Neural crest cell (in vitro differentiated cells): Measurements from ENCODE around the gene ZNHIT2. TPM values are rescaled to one million over a fixed set of nuclear protein-coding genes. Genes with fewer than 3 reads are reported as not detected.

Source experiments
- DNase-seq: peaks from one replicate; pipeline ENCODE4 v3.0.0; 2021; ENCODE audit warnings: low read depth, mixed read lengths, low spot score
- H3K27ac Mint-ChIP-seq: one replicate; pipeline ENCODE4 v1.8.0; 2021; ENCODE audit warnings: mild to moderate bottlenecking, mixed read lengths; ENCODE audit not compliant: unreplicated experiment
- H3K27me3 Mint-ChIP-seq: 2 replicates; pipeline ENCODE4 v1.8.0; 2021; ENCODE audit warnings: low read depth, mild to moderate bottlenecking, mixed read lengths
- H3K36me3 Mint-ChIP-seq: 2 replicates; pipeline ENCODE4 v1.8.0; 2021; ENCODE audit warnings: low read depth, mild to moderate bottlenecking, mixed read lengths
- H3K4me1 Mint-ChIP-seq: 2 replicates; pipeline ENCODE4 v1.8.0; 2021; ENCODE audit warnings: mixed read lengths
- H3K4me3 Mint-ChIP-seq: one replicate; pipeline ENCODE4 v1.8.0; 2021; ENCODE audit warnings: mild to moderate bottlenecking, mixed read lengths
- H3K9me3 Mint-ChIP-seq: 2 replicates; pipeline ENCODE4 v1.8.0; 2021; ENCODE audit warnings: mixed read lengths
- CTCF ChIP-seq: fragments of 200-600 bp; sonication (generic); conservative IDR thresholded peaks from 2 replicates; pipeline ENCODE4 v1.5.0; 2021; ENCODE audit warnings: antibody characterized with exemption, mild to moderate bottlenecking
- total RNA-seq: library from RNA; stranded (reverse); gene quantifications from 2 replicates; pipeline ENCODE4 v1.2.1, GENCODE V29; 2021

The ZNHIT2 gene
- total RNA-seq, 1 donor from 2014 or later: 8.0 TPM

GRCh38 chr11:65090628-65091027, 26.9 kb downstream of the ZNHIT2 start:
- H3K27me3 Mint-ChIP-seq: no peaks in the 10 kb centered on the region

GRCh38 chr11:65089621-65090020, 27.9 kb downstream of the ZNHIT2 start:
- no peak for DNase-seq
- H3K36me3 Mint-ChIP-seq: no peaks in the 10 kb centered on the region
- H3K27ac Mint-ChIP-seq: peak overlapping the region; percentile 62
- no peak for TF ChIP-seq CTCF
- H3K4me1 Mint-ChIP-seq: peaks cover 10% of the 10 kb centered on the region
- peak overlapping the region; percentile 61 for H3K4me3 Mint-ChIP-seq
- H3K9me3 Mint-ChIP-seq: no peaks in the 10 kb centered on the region
- H3K27me3 Mint-ChIP-seq: no peaks in the 10 kb centered on the region

More at GRCh38 chr11:65090628-65091027, 26.9 kb downstream of the ZNHIT2 start:
- Mint-ChIP-seq H3K9me3 (no peaks in the 10 kb centered on the region), H3K36me3 (no peaks in the 10 kb centered on the region), H3K4me1 (peaks cover 3% of the 10 kb centered on the region), H3K27ac (no peak overlapping the region), H3K4me3 (peak overlapping the region; percentile 41)
- TF ChIP-seq CTCF: no peak
- no peak for DNase-seq

GRCh38 chr11:65087827-65088226, 29.7 kb downstream of the ZNHIT2 start:
- Mint-ChIP-seq H3K27me3 (no peaks in the 10 kb centered on the region), H3K36me3 (no peaks in the 10 kb centered on the region), H3K4me1 (peaks cover 22% of the 10 kb centered on the region), H3K4me3 (peak overlapping the region; percentile 47), H3K9me3 (no peaks in the 10 kb centered on the region), H3K27ac (no peak overlapping the region)
- TF ChIP-seq CTCF: no peak
- DNase-seq: no peak

- no peak for DNase-seq
- peak overlapping the region; percentile 47 for H3K4me3 Mint-ChIP-seq
- no peaks in the 10 kb centered on the region for H3K27me3 Mint-ChIP-seq
- H3K4me1 Mint-ChIP-seq: peaks cover 26% of the 10 kb centered on the region
- H3K36me3 Mint-ChIP-seq: no peaks in the 10 kb centered on the region
- no peaks in the 10 kb centered on the region for H3K9me3 Mint-ChIP-seq
- TF ChIP-seq CTCF: no peak
- no peak overlapping the region for H3K27ac Mint-ChIP-seq
Measured at GRCh38 chr11:65087216-65087615, 30.3 kb downstream of the ZNHIT2 start.

- no peak for DNase-seq
- Mint-ChIP-seq H3K9me3 (no peaks in the 10 kb centered on the region), H3K27me3 (no peaks in the 10 kb centered on the region), H3K4me3 (peak overlapping the region; percentile 47), H3K36me3 (no peaks in the 10 kb centered on the region), H3K27ac (no peak overlapping the region), H3K4me1 (peaks cover 26% of the 10 kb centered on the region)
- TF ChIP-seq CTCF: no peak
Measured at GRCh38 chr11:65086809-65087208, 30.7 kb downstream of the ZNHIT2 start.

- H3K36me3 Mint-ChIP-seq: peaks cover 2% of the 10 kb centered on the region
- peak overlapping the region; percentile 99 for H3K4me3 Mint-ChIP-seq
- peaks cover 30% of the 10 kb centered on the region for H3K4me1 Mint-ChIP-seq
- no peak overlapping the region for H3K27ac Mint-ChIP-seq
- no peaks in the 10 kb centered on the region for H3K27me3 Mint-ChIP-seq
- DNase-seq: no peak
- H3K9me3 Mint-ChIP-seq: no peaks in the 10 kb centered on the region
- TF ChIP-seq CTCF: no peak
Measured at GRCh38 chr11:65085446-65085845, 32.1 kb downstream of the ZNHIT2 start.
